ENCODE data around the gene PALLD.

PALLD gene

GRCh38 chr4:168877511-168878491 lies 380.9 kb downstream of the PALLD start:
- DNase-seq (ENCODE audit: low read depth), result no peak

DNA sequence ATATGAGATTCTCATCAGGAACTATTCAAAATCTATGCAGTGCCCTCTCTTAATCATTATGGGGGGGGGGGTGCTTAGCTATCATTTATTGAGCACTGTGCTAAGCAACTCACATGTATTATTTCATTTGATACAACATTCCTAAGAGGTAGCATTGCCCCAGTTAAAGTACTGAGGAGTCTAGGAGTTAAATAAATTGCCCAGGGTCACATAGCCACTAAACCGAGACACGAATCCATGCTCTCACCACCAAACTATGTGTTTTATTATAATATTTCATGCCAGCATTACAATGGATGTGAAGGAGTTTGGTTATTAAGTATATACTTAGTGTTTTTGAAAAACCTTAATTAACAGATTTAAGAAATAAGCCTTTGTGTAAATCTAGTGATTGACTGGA lies 381.8 kb downstream of the PALLD start:
- no peak for DNase-seq (ENCODE audit: low read depth)

- no peak for DNase-seq (ENCODE audit: low read depth)
Measured at GRCh38 chr4:168879188-168879587, 382.3 kb downstream of the PALLD start.

DNA sequence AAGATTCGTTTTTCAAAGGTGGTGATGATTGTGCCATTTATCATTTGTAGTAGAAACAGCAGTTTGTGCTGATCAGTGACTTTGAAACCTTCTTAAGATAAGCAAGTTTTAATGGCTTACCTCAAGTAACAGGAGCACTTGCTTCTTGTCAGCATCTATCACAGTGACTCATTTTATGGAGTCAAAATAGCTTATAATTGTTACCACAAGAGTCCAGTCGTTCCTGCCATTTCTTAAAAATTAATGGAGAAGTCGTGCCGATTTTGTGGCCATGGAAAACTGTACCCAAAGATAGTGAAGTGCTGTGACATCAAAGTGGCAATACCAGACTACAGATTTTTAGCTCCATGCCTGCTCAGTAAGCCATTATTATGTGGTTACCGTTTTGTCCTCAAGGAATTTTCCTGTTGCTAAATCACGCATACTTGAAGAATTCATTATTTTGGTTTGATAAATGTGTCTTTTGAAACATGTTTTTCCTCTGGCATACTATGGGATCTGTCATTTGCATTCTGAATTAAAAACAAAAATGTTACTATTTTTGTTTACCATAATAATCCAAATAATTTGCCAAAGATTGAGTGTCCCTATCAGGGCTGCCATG lies 383.3 kb downstream of the PALLD start:
- no peak for DNase-seq (ENCODE audit: low read depth)

DNA sequence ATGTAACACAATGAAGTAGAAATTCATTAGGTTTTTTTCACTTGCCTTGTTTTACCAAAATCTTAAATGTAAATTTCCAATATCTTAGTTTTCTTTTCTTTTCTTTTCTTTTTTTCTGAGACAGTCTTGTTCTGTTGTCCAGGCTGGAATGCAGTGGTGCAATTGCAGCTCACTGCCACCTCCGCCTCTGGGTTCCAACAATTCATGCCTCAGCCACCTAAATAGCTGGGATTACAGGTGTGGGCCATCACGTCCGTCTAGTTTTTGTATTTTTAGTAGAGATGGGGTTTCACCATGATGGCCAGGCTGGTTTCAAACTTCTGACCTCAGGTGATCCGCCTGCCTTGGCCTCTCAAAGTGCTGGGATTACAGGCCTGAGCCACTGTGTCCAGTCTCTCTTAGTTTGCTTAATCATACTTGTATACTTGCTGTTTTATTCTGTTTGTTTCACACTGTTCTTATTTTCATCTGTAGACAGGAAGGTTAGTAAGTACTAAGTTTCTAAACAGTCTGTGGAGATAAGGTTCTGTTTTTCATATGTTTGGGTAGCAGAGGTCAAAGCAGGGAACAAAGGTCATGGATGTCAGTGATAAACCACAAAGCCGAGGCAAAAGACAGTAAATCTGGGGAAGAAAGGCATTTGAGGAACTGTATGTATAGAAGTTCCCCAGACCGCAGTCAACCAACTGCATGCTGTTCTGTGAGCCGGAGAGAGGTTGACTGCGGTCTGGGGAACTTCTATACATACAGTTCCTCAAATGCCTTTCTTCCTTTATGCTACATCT lies 384.2 kb downstream of the PALLD start:
- no peak for DNase-seq (ENCODE audit: low read depth)

DNA sequence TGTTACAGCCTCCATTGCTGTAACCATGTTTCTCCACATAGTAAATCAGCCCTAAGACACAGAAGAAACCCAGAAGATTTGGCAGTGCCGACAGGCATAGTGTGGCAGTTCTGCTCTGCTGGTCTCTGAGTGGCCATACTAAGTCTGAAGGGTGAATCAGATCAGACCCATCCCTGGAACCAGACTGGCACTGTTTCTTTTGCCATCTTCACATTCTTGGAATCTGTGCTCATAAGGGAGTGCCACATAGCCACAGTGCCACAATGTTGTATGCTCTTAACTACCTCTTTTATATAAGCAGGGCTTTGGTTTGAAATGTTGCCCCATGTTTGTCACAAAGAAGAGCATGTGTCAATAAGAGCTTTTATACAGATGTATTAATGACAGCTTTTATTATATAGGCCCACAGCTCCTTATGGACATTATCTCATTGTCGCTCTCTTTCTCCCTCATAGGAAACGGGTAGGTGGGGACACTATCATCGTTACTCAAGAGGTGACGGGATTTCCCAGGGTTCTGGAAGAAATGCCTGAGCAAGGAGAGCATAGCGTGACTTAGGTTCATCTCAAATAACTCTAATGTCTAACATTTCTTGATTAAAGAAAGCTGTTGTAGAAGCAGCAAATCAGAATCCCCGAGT lies 385.0 kb downstream of the PALLD start:
- DNase-seq (ENCODE audit: low read depth), result no peak

GRCh38 chr4:168882650-168883233 lies 385.9 kb downstream of the PALLD start:
- no peak for DNase-seq (ENCODE audit: low read depth)

- DNase-seq (ENCODE audit: low read depth), result no peak
Measured at GRCh38 chr4:168883513-168883912, 386.7 kb downstream of the PALLD start.

- no peak for DNase-seq (ENCODE audit: low read depth)
Measured at GRCh38 chr4:168884251-168885124, 387.6 kb downstream of the PALLD start.

DNA sequence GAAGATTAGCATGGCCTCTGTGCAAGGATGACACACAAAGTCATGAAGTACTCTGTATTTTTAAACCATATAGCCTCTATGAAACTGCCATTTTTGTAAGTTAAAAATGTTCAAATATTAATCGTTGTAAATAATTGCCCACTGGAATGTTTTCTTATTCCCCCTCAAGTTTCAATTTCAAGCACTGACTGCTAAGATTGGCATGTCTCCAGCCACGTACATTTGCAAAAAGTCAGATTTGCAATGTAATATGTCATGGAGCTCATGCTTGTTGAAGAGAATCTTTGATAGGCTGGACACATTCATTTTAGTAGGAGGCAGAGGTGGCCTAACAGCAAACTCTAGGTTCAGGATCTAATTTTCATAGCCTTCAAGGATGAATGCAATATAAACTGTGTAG lies 388.5 kb downstream of the PALLD start:
- DNase-seq (ENCODE audit: low read depth), result no peak

GRCh38 chr4:168886351-168886750 lies 389.5 kb downstream of the PALLD start:
- DNase-seq (ENCODE audit: low read depth), result no peak

DNA sequence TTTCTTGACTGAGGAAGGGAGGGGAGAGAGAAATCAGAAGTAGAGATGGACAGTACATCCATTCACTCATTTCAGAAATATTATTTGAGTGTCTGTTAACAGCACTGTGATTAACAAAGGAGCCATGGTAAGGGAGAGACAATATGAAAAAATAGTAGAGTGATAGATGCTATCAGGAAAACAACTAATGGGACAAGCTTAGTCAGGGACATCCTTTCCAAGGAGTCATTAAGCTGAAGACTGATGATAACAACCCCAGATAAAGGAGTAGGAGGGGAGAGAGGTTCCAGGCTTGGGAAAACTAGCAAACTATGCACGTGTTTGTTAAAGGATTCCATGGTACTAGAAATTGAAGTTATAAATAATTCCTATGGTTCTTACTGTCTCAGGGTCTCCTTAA lies 391.0 kb downstream of the PALLD start:
- no peak for DNase-seq (ENCODE audit: low read depth)

GRCh38 chr4:168888715-168889215 lies 391.9 kb downstream of the PALLD start:
- DNase-seq (ENCODE audit: low read depth), result no peak

- DNase-seq (ENCODE audit: low read depth), result no peak
Measured at GRCh38 chr4:168891086-168891485, 394.2 kb downstream of the PALLD start.

GRCh38 chr4:168891688-168892087 lies 394.8 kb downstream of the PALLD start:
- DNase-seq (ENCODE audit: low read depth), result no peak

DNA sequence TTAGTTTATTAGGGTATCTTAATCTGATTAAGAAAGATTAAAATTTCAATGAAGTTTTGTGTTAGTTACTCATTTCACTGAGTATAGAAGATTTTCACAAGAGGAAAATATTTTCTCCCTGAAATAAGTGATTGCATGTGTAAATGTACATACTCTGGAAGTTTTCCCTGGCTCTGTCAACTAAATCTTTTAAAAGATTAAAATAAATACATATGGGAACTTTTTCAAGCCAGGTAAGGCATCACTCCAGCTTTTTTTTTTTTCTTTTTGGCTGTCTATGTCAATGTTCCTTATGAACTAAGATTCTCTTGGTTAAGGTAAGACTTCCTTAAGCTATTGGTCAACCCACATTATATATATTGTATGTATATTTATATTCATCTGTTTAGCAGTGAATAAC lies 395.6 kb downstream of the PALLD start:
- no peak for DNase-seq (ENCODE audit: low read depth)

GRCh38 chr4:168893205-168893604 lies 396.4 kb downstream of the PALLD start:
- no peak for DNase-seq (ENCODE audit: low read depth)

GRCh38 chr4:168893807-168894206 lies 397.0 kb downstream of the PALLD start:
- DNase-seq (ENCODE audit: low read depth), result no peak

DNA sequence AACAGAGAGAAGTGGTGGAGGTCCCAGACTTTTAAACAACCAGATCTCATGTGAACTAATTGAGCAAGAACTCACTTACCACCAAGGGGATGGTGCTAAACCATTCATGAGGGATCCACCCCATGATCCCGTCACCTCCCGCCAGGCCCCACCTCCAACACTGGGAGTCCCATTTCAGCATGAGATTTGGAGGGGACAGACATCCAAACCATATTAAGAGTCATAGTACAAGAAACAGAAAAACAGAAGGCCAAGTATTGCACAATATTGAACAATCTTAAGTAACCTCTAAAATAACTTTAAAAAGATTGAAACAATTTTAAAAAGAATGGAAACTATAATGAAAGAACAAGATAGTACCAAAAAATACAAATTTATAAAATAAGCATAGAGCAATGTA lies 403.2 kb downstream of the PALLD start:
- DNase-seq (ENCODE audit: low read depth), result no peak

GRCh38 chr4:168907119-168907698 lies 410.4 kb downstream of the PALLD start:
- no peak for DNase-seq (ENCODE audit: low read depth)

Measured in T follicular helper cell (primary cell).